OCI-LY7 (cell line): ENCODE measurements around the gene COX7A2L. TPM values are rescaled to one million over a fixed set of nuclear protein-coding genes. Genes with fewer than 3 reads are reported as not detected.

Experiments used
- BruUV-seq: library from RNA; stranded (reverse); fragments of 400-500 nt; replicated peaks from 2 replicates; lab custom pipeline; 2021; lab: Mats Ljungman, UMichigan
- CTCF ChIA-PET: fragments of 300-600 bp; sonication (Branson Sonifier 250); formaldehyde crosslinking; loops from one replicate; lab custom pipeline; 2022; ENCODE audit warnings: antibody characterized with exemption; ENCODE audit not compliant: unreplicated experiment; lab: Charles Lee
- POLR2A ChIA-PET: fragments of 300-600 bp; sonication (Branson Sonifier 250); formaldehyde crosslinking; loops from one replicate; lab custom pipeline; 2022; ENCODE audit warnings: antibody characterized with exemption; lab: Charles Lee
- DNase-seq: peaks from one replicate; pipeline ENCODE4 v3.0.0-alpha.2; 2015; ENCODE audit warnings: low spot score
- H2AFZ ChIP-seq: fragments of 200-600 bp; sonication (generic), shearing (Covaris generic); 2 replicates; pipeline ENCODE4 v1.6.1; 2014; ENCODE audit warnings: mild to moderate bottlenecking, antibody characterized with exemption, low read length, moderate library complexity
- H3K27ac ChIP-seq: fragments of 200-600 bp; sonication (generic); 2 replicates; pipeline ENCODE4 v1.5.1; 2014; ENCODE audit warnings: mixed run types, low read depth, mild to moderate bottlenecking, moderate library complexity, low read length, inconsistent platforms; ENCODE audit not compliant: poor library complexity, severe bottlenecking
- H3K36me3 ChIP-seq: fragments of 200-600 bp; sonication (generic); 2 replicates; pipeline ENCODE4 v1.6.1; 2014; ENCODE audit warnings: mild to moderate bottlenecking, antibody characterized with exemption, low read length, moderate library complexity, mixed read lengths; ENCODE audit not compliant: insufficient read depth
- H3K4me1 ChIP-seq: fragments of 200-600 bp; sonication (generic); 2 replicates; pipeline ENCODE4 v1.5.1; 2014; ENCODE audit warnings: mild to moderate bottlenecking, low read length; ENCODE audit not compliant: insufficient read depth, poor library complexity, severe bottlenecking
- H3K4me2 ChIP-seq: fragments of 200-600 bp; sonication (generic); 2 replicates; pipeline ENCODE4 v1.6.1; 2014; ENCODE audit warnings: mild to moderate bottlenecking, low read length
- H3K4me3 ChIP-seq: fragments of 200-600 bp; sonication (generic); 2 replicates; pipeline ENCODE4 v1.5.1; 2014; ENCODE audit warnings: mild to moderate bottlenecking, low read depth, low read length; ENCODE audit not compliant: poor library complexity, severe bottlenecking
- H3K79me2 ChIP-seq: fragments of 200-600 bp; sonication (generic); 2 replicates; pipeline ENCODE4 v1.6.1; 2016; ENCODE audit warnings: low read depth, mild to moderate bottlenecking, low read length, moderate library complexity, mixed read lengths; ENCODE audit not compliant: insufficient read depth
- H3K9me2 ChIP-seq: fragments of 200-600 bp; sonication (generic); 2 replicates; pipeline ENCODE4 v1.6.1; 2016; ENCODE audit warnings: mild to moderate bottlenecking, low read length, mixed read lengths; ENCODE audit not compliant: insufficient read depth
- H3K9me3 ChIP-seq: fragments of 200-600 bp; sonication (generic); 2 replicates; pipeline ENCODE4 v1.6.1; 2014; ENCODE audit warnings: mild to moderate bottlenecking, mixed run types, low read length, mixed read lengths
- H4K20me1 ChIP-seq: fragments of 200-600 bp; sonication (generic); 2 replicates; pipeline ENCODE4 v1.6.1; 2014; ENCODE audit warnings: mild to moderate bottlenecking, antibody characterized with exemption, low read length, moderate library complexity, mixed read lengths; ENCODE audit not compliant: insufficient read depth
- EZH2phosphoT487 ChIP-seq: fragments of 200-600 bp; sonication (generic); IDR thresholded peaks from 2 replicates; pipeline ENCODE4 v1.6.1; 2018; ENCODE audit warnings: low read depth, borderline replicate concordance, mild to moderate bottlenecking, mixed run types, antibody characterized with exemption, low read length, moderate library complexity, mixed read lengths
- intact Hi-C: fragments of 100-400 bp; cut with micrococcal nuclease; formaldehyde crosslinking; loops from one replicate; pipeline ENCODE4 v1.10.0; 2022; ENCODE audit not compliant: unreplicated experiment
- total RNA-seq, 2 experiments: library from RNA; depleted of rRNA in 1 of 2; stranded (reverse); fragments of >200 nt in 1 of 2; shearing (Covaris generic) in 1 of 2; gene quantifications; 2 replicates each; pipeline ENCODE4 v1.2.3, GENCODE V29; 2014 to 2022
- TF ChIP-seq, protein P1 (sequence below): fragments of 200-600 bp; sonication (generic); conservative IDR thresholded peaks from 2 replicates; pipeline ENCODE4 v1.5.1; 2014; ENCODE audit warnings: mild to moderate bottlenecking, antibody characterized with exemption, low read length, moderate library complexity, mixed read lengths

The COX7A2L gene
- total RNA-seq, 2 experiments from 2014 or later = 118 to 121 TPM

DNA sequence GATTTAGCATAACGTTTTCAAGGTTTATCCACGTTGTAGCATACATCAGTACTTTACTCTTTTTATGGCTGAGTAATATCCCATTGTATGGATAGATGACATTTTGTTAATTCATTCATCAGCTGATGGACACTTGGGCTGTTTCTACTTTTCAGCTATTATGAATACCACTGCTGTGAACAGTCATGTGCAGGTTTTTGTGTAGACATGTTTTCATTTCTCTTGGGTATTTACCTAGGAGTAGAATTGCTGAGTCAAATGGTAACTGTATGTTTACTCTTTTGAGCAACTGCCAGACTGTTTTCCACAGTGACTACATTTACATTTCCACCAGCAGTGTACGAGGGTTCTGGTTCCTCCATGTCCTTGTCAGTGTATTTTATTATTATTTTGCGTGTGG, 33.9 kb downstream of the COX7A2L start:
- Histone ChIP-seq H3K9me3 (no peaks in the 10 kb centered on the region), H4K20me1 (no peaks in the 10 kb centered on the region), H3K4me2 (no peak overlapping the region), H3K79me2 (no peaks in the 10 kb centered on the region), H2AFZ (no peak overlapping the region), H3K4me1 (no peaks in the 10 kb centered on the region), H3K36me3 (peaks cover 48% of the 10 kb centered on the region), H3K4me3 (no peak overlapping the region), H3K27ac (no peak overlapping the region), H3K9me2 (no peaks in the 10 kb centered on the region)
- no peak for TF ChIP-seq EZH2phosphoT487
- TF ChIP-seq, protein P1, sequence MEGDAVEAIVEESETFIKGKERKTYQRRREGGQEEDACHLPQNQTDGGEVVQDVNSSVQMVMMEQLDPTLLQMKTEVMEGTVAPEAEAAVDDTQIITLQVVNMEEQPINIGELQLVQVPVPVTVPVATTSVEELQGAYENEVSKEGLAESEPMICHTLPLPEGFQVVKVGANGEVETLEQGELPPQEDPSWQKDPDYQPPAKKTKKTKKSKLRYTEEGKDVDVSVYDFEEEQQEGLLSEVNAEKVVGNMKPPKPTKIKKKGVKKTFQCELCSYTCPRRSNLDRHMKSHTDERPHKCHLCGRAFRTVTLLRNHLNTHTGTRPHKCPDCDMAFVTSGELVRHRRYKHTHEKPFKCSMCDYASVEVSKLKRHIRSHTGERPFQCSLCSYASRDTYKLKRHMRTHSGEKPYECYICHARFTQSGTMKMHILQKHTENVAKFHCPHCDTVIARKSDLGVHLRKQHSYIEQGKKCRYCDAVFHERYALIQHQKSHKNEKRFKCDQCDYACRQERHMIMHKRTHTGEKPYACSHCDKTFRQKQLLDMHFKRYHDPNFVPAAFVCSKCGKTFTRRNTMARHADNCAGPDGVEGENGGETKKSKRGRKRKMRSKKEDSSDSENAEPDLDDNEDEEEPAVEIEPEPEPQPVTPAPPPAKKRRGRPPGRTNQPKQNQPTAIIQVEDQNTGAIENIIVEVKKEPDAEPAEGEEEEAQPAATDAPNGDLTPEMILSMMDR = no peak
- no peak for DNase-seq
- intact Hi-C loops = loop anchor here (1.0 to 5.0 kb wide), 2 partner anchors 89 to 460 kb away; no protein-coding TSS in a partner anchor
- BruUV-seq = no TSS peak
- CTCF ChIA-PET = no interaction called here
- POLR2A ChIA-PET = interaction anchor here (1.1 kb wide), 1 partner anchor 35 kb away, joined by 3 read pairs; no protein-coding TSS in a partner anchor

DNA sequence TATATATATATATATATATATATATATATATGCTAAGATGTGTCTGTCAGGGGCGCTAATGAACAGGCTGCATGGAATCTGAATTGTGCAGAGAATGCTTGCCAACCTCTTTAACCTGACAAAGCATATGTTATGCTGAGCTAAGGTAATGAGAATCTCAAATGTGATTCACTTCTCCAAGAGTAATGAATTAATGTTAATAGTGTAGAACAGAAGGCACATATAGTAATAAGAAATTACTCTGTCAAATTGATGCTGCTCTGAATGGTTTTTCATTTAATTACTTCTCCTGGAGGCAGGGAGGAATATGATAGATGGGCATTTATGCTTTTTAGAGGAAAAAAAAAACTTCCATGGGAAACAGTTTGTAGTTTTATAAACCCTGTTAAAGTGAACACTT, 35.4 kb downstream of the COX7A2L start:
- BruUV-seq = no TSS peak
- Histone ChIP-seq H3K36me3 (peaks cover 36% of the 10 kb centered on the region), H3K79me2 (no peaks in the 10 kb centered on the region), H3K9me2 (no peaks in the 10 kb centered on the region), H3K4me1 (no peaks in the 10 kb centered on the region), H3K27ac (no peak overlapping the region), H4K20me1 (no peaks in the 10 kb centered on the region), H3K9me3 (no peaks in the 10 kb centered on the region), H3K4me2 (no peak overlapping the region), H3K4me3 (no peak overlapping the region), H2AFZ (no peak overlapping the region)
- ChIA-PET POLR2A (interaction anchor here (0.7 to 1.3 kb wide), 3 partner anchors 97 to 481 kb away, joined by 4 read pairs; no protein-coding TSS in a partner anchor), CTCF (no interaction called here)
- TF ChIP-seq, protein P1 = no peak
- no peak for TF ChIP-seq EZH2phosphoT487
- intact Hi-C loops = loop anchor here (5.0 kb wide), 1 partner anchor 458 kb away; no protein-coding TSS in a partner anchor
- no peak for DNase-seq

DNA sequence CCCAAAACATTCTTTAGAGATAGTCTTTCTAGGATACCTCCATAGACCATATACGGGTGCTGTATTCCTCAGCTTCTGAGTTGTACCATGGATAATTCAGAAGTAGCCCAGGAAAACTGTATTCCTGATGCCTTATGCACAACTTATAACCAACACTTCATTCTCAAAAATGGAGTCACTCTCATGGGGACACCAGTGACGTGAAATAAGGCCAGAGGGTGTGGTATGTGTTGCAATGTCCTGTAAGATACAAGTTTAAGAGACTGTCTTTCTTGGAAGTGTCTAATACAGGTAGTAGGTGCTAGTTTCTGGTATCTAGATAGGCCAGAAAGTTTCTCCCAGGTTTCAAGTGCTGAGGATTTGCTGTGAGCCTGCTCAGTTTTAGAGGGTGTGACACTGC, 36.1 kb downstream of the COX7A2L start:
- no TSS peak for BruUV-seq
- Histone ChIP-seq H3K27ac (no peak overlapping the region), H3K79me2 (no peaks in the 10 kb centered on the region), H3K4me2 (no peak overlapping the region), H3K9me2 (no peaks in the 10 kb centered on the region), H3K4me1 (no peaks in the 10 kb centered on the region), H3K36me3 (peaks cover 36% of the 10 kb centered on the region), H3K4me3 (no peak overlapping the region), H4K20me1 (no peaks in the 10 kb centered on the region), H2AFZ (no peak overlapping the region), H3K9me3 (no peaks in the 10 kb centered on the region)
- POLR2A ChIA-PET = interaction anchor here (0.7 to 1.3 kb wide), 3 partner anchors 97 to 481 kb away, joined by 4 read pairs; no protein-coding TSS in a partner anchor
- CTCF ChIA-PET = no interaction called here
- no peak for DNase-seq
- TF ChIP-seq EZH2phosphoT487 = no peak
- TF ChIP-seq, protein P1 = no peak
- intact Hi-C loops = loop anchor here (5.0 kb wide), 1 partner anchor 458 kb away; no protein-coding TSS in a partner anchor
